K562 (cell line): ENCODE measurements around the gene CD1E.

Experiments
- CBX8 ChIP-seq: fragments of 200-600 bp; sonication (generic); IDR thresholded peaks from 2 replicates; pipeline ENCODE4 v1.6.1; 2012; ENCODE audit warnings: borderline replicate concordance, mixed run types, low read depth, mild to moderate bottlenecking, moderate library complexity, mixed read lengths, low read length, control low read depth, inconsistent platforms; ENCODE audit not compliant: poor library complexity, severe bottlenecking; ENCODE audit errors: extremely low read depth
- EP300 ChIP-seq: IDR thresholded peaks from 2 replicates; pipeline ENCODE4 v1.6.1; 2012; ENCODE audit warnings: low read length, improper control_type of control experiment
- PHF8 ChIP-seq: fragments of 200-600 bp; sonication (generic); IDR thresholded peaks from 2 replicates; pipeline ENCODE4 v1.6.1; 2012; ENCODE audit warnings: mixed run types, mild to moderate bottlenecking, inconsistent platforms, low read length, moderate library complexity, borderline replicate concordance
- POLR2AphosphoS5 ChIP-seq: IDR thresholded peaks from 2 replicates; pipeline ENCODE4 v1.6.1; 2011; ENCODE audit warnings: mild to moderate bottlenecking, low read depth, low read length, moderate library complexity; ENCODE audit not compliant: control insufficient read depth, insufficient read depth
- SPI1 ChIP-seq: IDR thresholded peaks from 2 replicates; pipeline ENCODE4 v1.6.1; 2011; ENCODE audit warnings: low read depth, low read length, control low read depth, borderline replicate concordance
- TBP ChIP-seq: optimal IDR thresholded peaks from 2 replicates; pipeline ENCODE3; 2011; ENCODE audit warnings: low read depth, low read length, improper control_type of control experiment
- ZBED1 ChIP-seq: IDR thresholded peaks from 2 replicates; pipeline ENCODE4 v1.6.1; 2014
- ZNF197 ChIP-seq: fragments of 200-800 bp; sonication (Bioruptor generic); IDR thresholded peaks from 2 replicates; pipeline ENCODE4 v1.6.1; 2016; ENCODE audit warnings: low read depth, missing genetic modification characterization, missing compliant biosample characterization
- ZNF699 ChIP-seq: fragments of 250-450 bp; sonication (Bioruptor Pico); IDR thresholded peaks from 2 replicates; pipeline ENCODE4 v1.8.0; 2021; ENCODE audit warnings: mild to moderate bottlenecking, moderate library complexity; ENCODE audit not compliant: insufficient replicate concordance
- TF ChIP-seq, protein P1 (sequence below), 3 experiments: IDR thresholded peaks in 2 of 3; conservative IDR thresholded peaks in 1 of 3; 2 replicates each; pipeline ENCODE4 v1.5.1; 2011 to 2012; ENCODE audit warnings: low read length in 3 of 3, mild to moderate bottlenecking in 3 of 3, control low read depth in 2 of 3, improper control_type of control experiment in 1 of 3, inconsistent platforms in 1 of 3, low read depth in 1 of 3, mixed read lengths in 1 of 3, moderate library complexity in 1 of 3; ENCODE audit not compliant: insufficient read depth in 2 of 3
- TF ChIP-seq, protein P2 (sequence below): fragments of 450-650 bp; formaldehyde crosslinking; IDR thresholded peaks from 2 replicates; pipeline ENCODE4 v1.4.0; 2020; ENCODE audit warnings: mild to moderate bottlenecking, moderate library complexity
- TF ChIP-seq, protein P3 (sequence below): sonication (generic); formaldehyde crosslinking; IDR thresholded peaks from 2 replicates; pipeline ENCODE4 v1.5.0; 2020; ENCODE audit warnings: missing genetic modification reagents

DNA sequence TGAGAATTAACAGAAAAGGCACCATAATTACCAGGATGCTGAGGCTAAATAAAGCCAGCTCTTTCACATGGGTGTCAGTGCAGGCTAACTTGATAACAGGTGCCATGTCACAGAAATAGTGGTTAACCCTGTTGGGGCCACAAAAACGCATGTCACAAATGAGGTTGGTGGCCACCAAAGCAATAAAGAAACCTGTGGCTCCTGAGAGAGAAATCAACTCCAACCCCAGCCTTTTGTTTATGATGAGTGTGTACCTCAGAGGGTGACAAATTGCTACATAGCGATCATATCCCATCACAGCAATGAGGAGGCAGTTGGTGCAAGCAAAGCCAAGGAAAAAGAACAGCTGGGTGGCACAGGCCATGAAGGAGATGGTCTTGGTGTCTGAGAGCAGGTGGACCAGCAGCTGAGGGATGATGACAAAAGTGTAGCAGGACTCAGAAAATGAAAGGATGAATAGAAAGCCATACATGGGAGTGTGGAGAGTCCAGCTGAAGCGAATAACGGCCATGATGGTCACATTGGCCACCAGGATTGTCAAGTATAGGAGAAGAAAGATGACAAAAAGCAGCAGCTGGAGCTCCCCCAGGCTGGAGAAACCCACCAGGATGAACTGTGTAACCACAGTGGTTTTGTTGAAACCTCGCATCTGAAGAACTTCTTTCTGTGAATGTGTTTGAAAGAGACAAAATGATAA is 45.3 kb downstream of the CD1E start, which contains the start of gene OR10T2:
- TF ChIP-seq SPI1 = no peak
- TF ChIP-seq, protein P1, sequence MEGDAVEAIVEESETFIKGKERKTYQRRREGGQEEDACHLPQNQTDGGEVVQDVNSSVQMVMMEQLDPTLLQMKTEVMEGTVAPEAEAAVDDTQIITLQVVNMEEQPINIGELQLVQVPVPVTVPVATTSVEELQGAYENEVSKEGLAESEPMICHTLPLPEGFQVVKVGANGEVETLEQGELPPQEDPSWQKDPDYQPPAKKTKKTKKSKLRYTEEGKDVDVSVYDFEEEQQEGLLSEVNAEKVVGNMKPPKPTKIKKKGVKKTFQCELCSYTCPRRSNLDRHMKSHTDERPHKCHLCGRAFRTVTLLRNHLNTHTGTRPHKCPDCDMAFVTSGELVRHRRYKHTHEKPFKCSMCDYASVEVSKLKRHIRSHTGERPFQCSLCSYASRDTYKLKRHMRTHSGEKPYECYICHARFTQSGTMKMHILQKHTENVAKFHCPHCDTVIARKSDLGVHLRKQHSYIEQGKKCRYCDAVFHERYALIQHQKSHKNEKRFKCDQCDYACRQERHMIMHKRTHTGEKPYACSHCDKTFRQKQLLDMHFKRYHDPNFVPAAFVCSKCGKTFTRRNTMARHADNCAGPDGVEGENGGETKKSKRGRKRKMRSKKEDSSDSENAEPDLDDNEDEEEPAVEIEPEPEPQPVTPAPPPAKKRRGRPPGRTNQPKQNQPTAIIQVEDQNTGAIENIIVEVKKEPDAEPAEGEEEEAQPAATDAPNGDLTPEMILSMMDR (IDR thresholded peaks at IDR 0.05 in 2 of 3, conservative IDR thresholded peaks at IDR 0.05 in 1 of 3; ENCODE audit: insufficient read depth in 2 of 3, low read depth in 1 of 3, low read length in 3 of 3) = no peak
- TF ChIP-seq CBX8 = no peak
- no peak for TF ChIP-seq ZNF197 (CRISPR knock-in tag)
- no peak for TF ChIP-seq ZNF699 (CRISPR knock-in tag)
- TF ChIP-seq POLR2AphosphoS5 = no peak
- TF ChIP-seq TBP = no peak
- TF ChIP-seq EP300 = no peak
- TF ChIP-seq, protein P2, sequence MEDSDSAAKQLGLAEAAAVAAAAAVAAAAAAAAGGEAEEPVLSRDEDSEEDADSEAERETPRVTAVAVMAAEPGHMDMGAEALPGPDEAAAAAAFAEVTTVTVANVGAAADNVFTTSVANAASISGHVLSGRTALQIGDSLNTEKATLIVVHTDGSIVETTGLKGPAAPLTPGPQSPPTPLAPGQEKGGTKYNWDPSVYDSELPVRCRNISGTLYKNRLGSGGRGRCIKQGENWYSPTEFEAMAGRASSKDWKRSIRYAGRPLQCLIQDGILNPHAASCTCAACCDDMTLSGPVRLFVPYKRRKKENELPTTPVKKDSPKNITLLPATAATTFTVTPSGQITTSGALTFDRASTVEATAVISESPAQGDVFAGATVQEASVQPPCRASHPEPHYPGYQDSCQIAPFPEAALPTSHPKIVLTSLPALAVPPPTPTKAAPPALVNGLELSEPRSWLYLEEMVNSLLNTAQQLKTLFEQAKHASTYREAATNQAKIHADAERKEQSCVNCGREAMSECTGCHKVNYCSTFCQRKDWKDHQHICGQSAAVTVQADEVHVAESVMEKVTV = no peak
- TF ChIP-seq, protein P3, sequence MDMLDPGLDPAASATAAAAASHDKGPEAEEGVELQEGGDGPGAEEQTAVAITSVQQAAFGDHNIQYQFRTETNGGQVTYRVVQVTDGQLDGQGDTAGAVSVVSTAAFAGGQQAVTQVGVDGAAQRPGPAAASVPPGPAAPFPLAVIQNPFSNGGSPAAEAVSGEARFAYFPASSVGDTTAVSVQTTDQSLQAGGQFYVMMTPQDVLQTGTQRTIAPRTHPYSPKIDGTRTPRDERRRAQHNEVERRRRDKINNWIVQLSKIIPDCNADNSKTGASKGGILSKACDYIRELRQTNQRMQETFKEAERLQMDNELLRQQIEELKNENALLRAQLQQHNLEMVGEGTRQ = no peak
- no peak for TF ChIP-seq ZBED1
- no peak for TF ChIP-seq PHF8
